Subcutaneous adipose tissue (tissue), 4 donors: Measurements from ENCODE around the gene APOBEC2. TPM values are rescaled to one million over a fixed set of nuclear protein-coding genes. Genes with fewer than 3 reads are reported as not detected.

Experiments used
- CTCF ChIP-seq: fragments of 450-650 bp; IDR thresholded peaks from one replicate; pipeline ENCODE4 v1.5.1; 2016; ENCODE audit warnings: low read depth, mild to moderate bottlenecking, control low read depth, antibody characterized with exemption, moderate library complexity
- total RNA-seq, 4 donors: library from RNA; depleted of rRNA; stranded (reverse); fragments of >200 nt; gene quantifications; one replicate each; pipeline ENCODE4 v1.1.0, GENCODE V29; 2016

Gene APOBEC2
- total RNA-seq, 4 donors from 2014 or later, result not detected

DNA sequence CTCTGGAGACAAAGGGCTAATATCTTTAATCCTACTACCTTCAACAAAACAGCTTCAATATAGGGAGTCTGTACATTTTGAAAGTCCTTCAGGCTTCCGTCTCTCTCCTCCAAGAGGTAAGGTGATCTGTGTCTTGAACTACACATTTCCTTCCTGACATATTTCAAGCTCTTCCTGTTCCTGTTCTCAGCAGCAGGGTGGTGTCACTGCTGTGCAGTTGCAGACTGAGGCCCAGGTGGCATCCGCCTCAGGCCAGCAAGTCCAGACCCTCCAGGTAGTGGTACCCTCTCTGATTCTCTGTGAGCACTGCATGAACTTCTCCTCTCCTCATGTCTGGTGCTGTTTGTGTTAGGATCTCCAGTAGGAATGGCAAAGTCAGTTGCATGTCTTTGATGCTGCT is 27.6 kb downstream of the APOBEC2 start:
- TF ChIP-seq CTCF, result no peak

GRCh38 chr6:41083072-41083471 is 30.1 kb downstream of the APOBEC2 start:
- TF ChIP-seq CTCF, result no peak

DNA sequence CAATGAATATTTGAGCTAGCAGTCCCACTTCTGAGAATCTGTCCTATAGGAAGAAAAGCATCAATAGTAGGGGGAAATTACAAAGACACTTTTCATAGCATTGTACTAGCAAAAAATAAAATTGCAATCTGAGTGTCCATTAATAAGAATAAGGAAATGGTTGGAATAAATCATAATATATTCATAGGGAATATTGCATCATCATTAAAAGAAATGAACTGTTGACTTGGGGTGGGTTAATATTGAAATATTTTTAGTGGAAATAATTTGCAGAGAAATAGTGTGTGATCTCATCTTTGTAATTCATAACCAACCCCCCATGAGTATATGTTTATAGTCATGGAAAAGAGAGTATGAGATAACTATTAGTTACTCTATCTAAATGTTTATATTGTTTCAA is 32.2 kb downstream of the APOBEC2 start:
- TF ChIP-seq CTCF, result no peak

DNA sequence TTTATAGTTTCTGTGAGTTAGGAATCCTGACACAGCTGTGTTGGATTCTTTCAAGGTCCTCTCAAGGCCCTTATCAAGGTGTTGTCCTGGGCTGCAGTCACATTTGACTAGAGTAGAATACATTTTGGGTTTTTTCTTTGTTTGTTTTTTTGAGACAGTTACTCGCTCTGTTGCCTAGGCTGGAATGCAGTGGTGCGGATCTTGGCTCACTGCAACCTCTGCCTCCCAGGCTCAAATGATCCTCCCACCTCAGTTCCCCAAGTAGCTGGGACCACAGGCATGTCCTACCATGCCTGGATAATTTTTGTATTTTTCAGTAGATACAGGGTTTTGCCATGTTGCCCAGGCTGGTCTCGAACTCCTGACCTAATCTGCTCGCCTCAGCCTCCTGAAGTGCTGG is 35.4 kb downstream of the APOBEC2 start:
- no peak for TF ChIP-seq CTCF

- no peak for TF ChIP-seq CTCF
These were observed 38.1 kb downstream of the APOBEC2 start for GRCh38 chr6:41090841-41091761.

DNA sequence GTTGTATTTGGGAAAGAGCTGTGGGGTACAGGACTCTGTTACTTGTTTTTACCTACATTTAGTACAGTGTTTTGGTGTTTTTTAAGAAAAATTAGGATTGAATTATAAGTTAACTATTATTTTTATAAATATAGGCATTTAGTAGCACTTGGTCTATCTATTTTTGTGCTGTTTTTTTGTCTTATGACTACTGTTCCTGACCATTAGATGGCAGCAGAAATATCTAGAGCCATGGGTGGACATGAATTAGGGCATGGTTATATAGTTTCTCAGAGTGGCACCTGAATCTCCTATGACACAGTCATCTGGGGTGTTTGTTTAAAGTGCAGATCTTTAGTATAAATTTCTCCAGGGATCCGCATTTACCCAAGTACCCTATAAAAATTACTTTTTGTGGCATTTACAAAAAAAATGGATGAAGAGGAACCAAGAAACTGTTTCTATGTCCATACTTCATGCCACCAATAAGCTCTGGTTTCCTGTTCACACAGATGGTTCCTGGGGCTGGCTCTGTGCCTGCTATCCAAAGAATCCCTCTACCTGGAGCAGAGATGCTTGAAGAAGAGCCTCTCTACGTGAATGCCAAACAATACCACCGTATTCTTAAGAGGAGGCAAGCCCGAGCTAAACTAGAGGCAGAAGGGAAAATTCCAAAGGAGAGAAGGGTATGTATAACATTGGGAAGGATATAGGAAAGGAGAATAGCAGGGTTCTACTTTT is 39.6 kb downstream of the APOBEC2 start:
- no peak for TF ChIP-seq CTCF

GRCh38 chr6:41093729-41094128 is 40.7 kb downstream of the APOBEC2 start:
- no peak for TF ChIP-seq CTCF
